ENCODE data around the gene WIZ.

DNA sequence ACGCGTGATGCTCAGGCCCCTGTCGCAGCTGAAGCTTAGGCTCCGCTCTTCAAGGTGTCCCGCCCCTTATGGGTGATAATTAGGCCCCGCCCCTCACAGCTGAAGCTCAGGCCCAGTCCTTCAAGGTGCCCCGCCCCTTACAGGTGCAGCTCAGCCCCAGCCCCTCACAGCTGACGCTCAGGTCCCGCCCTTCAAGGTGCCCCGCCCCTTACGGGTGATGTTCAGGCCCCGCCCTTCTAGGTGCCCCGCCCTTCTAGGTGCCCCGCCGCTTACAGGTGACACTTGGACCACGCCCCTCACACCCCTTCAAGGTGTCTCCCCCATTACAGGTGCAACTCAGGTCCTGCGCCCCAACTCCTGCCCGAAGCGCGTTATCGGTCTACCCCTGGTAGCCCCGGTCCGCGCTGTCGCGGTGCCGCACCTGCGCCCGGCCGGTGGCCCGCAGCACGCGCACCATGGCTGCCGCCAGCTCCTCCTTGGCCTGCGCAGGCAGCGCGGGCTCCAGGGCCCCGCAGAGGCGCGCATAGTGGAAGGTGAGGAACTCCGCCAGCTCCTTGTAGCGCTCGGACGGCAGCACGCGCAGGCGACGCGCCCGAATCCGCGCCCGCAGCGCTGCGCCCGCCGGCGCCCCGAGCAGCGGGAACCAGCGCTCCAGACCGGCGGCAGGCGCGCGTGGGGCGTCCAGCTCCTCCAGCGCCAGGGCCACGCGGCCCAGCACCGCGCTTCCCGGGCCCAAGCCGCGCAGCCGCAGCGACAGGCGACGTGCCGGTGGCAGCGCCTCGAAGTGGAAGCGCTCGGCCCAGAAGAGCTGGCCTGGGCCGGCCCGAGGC is 7.3 kb upstream of the WIZ start:
- TF ChIP-seq MEF2A (IDR thresholded peaks at IDR 0.05; ENCODE audit: insufficient read depth, low read depth, low read length): no peak
- TF ChIP-seq MYC (IDR thresholded peaks at IDR 0.05; ENCODE audit: insufficient read depth, insufficient read length, insufficient replicate concordance, low read length, severe bottlenecking): no peak
- TF ChIP-seq, protein P1, sequence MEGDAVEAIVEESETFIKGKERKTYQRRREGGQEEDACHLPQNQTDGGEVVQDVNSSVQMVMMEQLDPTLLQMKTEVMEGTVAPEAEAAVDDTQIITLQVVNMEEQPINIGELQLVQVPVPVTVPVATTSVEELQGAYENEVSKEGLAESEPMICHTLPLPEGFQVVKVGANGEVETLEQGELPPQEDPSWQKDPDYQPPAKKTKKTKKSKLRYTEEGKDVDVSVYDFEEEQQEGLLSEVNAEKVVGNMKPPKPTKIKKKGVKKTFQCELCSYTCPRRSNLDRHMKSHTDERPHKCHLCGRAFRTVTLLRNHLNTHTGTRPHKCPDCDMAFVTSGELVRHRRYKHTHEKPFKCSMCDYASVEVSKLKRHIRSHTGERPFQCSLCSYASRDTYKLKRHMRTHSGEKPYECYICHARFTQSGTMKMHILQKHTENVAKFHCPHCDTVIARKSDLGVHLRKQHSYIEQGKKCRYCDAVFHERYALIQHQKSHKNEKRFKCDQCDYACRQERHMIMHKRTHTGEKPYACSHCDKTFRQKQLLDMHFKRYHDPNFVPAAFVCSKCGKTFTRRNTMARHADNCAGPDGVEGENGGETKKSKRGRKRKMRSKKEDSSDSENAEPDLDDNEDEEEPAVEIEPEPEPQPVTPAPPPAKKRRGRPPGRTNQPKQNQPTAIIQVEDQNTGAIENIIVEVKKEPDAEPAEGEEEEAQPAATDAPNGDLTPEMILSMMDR (IDR thresholded peaks at IDR 0.05 in 2 of 3, conservative IDR thresholded peaks at IDR 0.05 in 1 of 3; ENCODE audit: control insufficient read depth in 2 of 3, extremely low read depth in 1 of 3, insufficient read depth in 1 of 3, low read depth in 3 of 3, low read length in 3 of 3): no peak
- no peak for TF ChIP-seq EP300 (IDR thresholded peaks at IDR 0.05; ENCODE audit: borderline replicate concordance in 1 of 2, control insufficient read depth in 1 of 2, low read depth in 2 of 2, low read length in 2 of 2)
